HEK293T (cell line): ENCODE measurements around the gene TTLL11.

Source experiments
- CTCF ChIA-PET: fragments of 350-600 bp; formaldehyde crosslinking; extraction: SDS; loops from one replicate; lab custom pipeline; 2021; ENCODE audit warnings: antibody characterized with exemption, inconsistent platforms; lab: Yijun Ruan, JAX
- POLR2A ChIA-PET: fragments of 350-600 bp; formaldehyde crosslinking; extraction: SDS; loops from one replicate; lab custom pipeline; 2020; ENCODE audit warnings: antibody characterized with exemption, inconsistent platforms; lab: Yijun Ruan, JAX
- DNase-seq: peaks from one replicate; pipeline ENCODE4 v3.0.0; 2012; ENCODE audit warnings: mixed read lengths; ENCODE audit errors: extremely low spot score
- ARNT ChIP-seq: fragments of 450-650 bp; IDR thresholded peaks from 2 replicates; pipeline ENCODE4 v1.6.1; 2017; ENCODE audit warnings: mild to moderate bottlenecking
- BHLHE40 ChIP-seq: fragments of 450-650 bp; IDR thresholded peaks from 2 replicates; pipeline ENCODE4 v1.6.1; 2016; ENCODE audit warnings: mild to moderate bottlenecking, moderate library complexity, borderline replicate concordance
- CTBP1 ChIP-seq: fragments of 450-650 bp; IDR thresholded peaks from 2 replicates; pipeline ENCODE4 v1.6.1; 2016; ENCODE audit warnings: borderline replicate concordance
- ELF4 ChIP-seq: fragments of 450-650 bp; IDR thresholded peaks from 2 replicates; pipeline ENCODE4 v1.6.1; 2017; ENCODE audit warnings: antibody characterized with exemption
- FOXA1 ChIP-seq: fragments of 450-650 bp; IDR thresholded peaks from 2 replicates; pipeline ENCODE4 v1.6.1; 2016; ENCODE audit warnings: mild to moderate bottlenecking
- FOXK2 ChIP-seq: fragments of 450-650 bp; IDR thresholded peaks from 2 replicates; pipeline ENCODE4 v1.6.1; 2016; ENCODE audit warnings: mild to moderate bottlenecking
- FOXM1 ChIP-seq: fragments of 450-650 bp; IDR thresholded peaks from 2 replicates; pipeline ENCODE4 v1.6.1; 2017; ENCODE audit warnings: mild to moderate bottlenecking, borderline replicate concordance
- HDGF ChIP-seq: fragments of 450-650 bp; IDR thresholded peaks from 2 replicates; pipeline ENCODE4 v1.6.1; 2017; ENCODE audit warnings: antibody characterized with exemption, borderline replicate concordance
- L3MBTL2 ChIP-seq: fragments of 450-650 bp; conservative IDR thresholded peaks from 2 replicates; pipeline ENCODE4 v1.6.1; 2016; ENCODE audit warnings: mild to moderate bottlenecking
- LEF1 ChIP-seq: fragments of 450-650 bp; IDR thresholded peaks from 2 replicates; pipeline ENCODE4 v1.6.1; 2017; ENCODE audit warnings: mild to moderate bottlenecking, borderline replicate concordance
- NFRKB ChIP-seq: fragments of 450-650 bp; IDR thresholded peaks from 2 replicates; pipeline ENCODE4 v1.6.1; 2016; ENCODE audit warnings: mild to moderate bottlenecking, moderate library complexity
- SP1 ChIP-seq: fragments of 450-650 bp; IDR thresholded peaks from 2 replicates; pipeline ENCODE4 v1.6.1; 2017
- SUZ12 ChIP-seq: fragments of 450-650 bp; IDR thresholded peaks from 2 replicates; pipeline ENCODE4 v1.6.1; 2016; ENCODE audit warnings: mild to moderate bottlenecking
- TARDBP ChIP-seq: fragments of 450-650 bp; IDR thresholded peaks from 2 replicates; pipeline ENCODE4 v1.6.1; 2016
- ZNF384 ChIP-seq: fragments of 450-650 bp; IDR thresholded peaks from 2 replicates; pipeline ENCODE4 v1.6.1; 2016
- TF ChIP-seq, protein P1 (sequence below): fragments of 450-650 bp; IDR thresholded peaks from 2 replicates; pipeline ENCODE4 v1.6.1; 2016

Gene TTLL11

DNA sequence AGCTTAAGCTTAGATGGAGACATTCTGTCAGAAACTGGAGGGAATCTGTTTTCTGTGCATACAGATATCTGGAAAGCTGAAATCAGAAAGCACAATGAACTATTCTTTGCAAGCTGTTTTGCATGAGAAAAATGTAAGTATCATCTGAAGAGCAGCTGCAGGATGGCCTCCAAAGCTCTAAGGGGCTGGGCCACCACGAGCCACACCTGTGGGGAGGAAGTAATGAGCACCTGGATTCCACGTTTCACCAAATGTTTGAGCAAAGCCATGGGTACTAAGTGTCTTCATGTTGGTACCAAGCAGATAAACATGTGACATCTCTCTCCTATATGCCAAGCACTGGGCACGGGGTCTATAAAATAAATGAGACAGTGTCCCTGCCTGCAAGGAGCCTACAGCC lies 199.3 kb downstream of the TTLL11 start:
- ChIA-PET POLR2A (no interaction called here), CTCF (no interaction called here)
- no peak for DNase-seq
- TF ChIP-seq SUZ12 (no peak), FOXM1 (no peak), ARNT (no peak), SP1 (no peak), LEF1 (no peak), ELF4 (no peak), BHLHE40 (no peak), NFRKB (no peak), FOXK2 (no peak), CTBP1 (no peak), TARDBP (no peak), HDGF (no peak), L3MBTL2 (no peak)

GRCh38 chr9:121892706-121893105 lies 200.4 kb downstream of the TTLL11 start:
- ChIA-PET CTCF (no interaction called here), POLR2A (no interaction called here)
- no peak for DNase-seq
- TF ChIP-seq LEF1 (no peak), SP1 (no peak), FOXM1 (no peak), ZNF384 (no peak), CTBP1 (no peak), BHLHE40 (no peak), NFRKB (no peak), HDGF (no peak), TARDBP (no peak), ARNT (no peak), FOXK2 (no peak), FOXA1 (no peak), ELF4 (no peak), SUZ12 (no peak), L3MBTL2 (no peak)
- TF ChIP-seq, protein P1, sequence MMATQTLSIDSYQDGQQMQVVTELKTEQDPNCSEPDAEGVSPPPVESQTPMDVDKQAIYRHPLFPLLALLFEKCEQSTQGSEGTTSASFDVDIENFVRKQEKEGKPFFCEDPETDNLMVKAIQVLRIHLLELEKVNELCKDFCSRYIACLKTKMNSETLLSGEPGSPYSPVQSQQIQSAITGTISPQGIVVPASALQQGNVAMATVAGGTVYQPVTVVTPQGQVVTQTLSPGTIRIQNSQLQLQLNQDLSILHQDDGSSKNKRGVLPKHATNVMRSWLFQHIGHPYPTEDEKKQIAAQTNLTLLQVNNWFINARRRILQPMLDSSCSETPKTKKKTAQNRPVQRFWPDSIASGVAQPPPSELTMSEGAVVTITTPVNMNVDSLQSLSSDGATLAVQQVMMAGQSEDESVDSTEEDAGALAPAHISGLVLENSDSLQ = no peak

DNA sequence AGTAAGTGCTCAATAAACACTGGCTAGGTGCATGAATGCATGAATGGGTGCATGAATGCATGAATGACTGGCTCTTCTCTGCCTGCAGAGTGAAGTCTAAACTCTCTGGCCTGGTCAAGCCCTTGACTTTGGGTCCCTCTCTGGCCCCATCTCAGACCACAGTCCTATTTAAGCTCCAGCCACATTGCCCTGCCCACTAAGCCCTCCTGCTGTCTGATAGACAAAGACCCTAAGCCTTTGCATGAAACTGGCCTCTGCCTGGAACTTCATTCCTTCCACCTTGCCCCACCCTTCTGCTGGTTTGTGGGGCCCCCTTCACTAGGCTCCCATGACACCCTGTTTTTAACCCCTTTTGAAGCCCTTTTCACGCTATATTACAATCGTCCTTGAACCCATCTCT lies 202.4 kb downstream of the TTLL11 start:
- ChIA-PET CTCF (no interaction called here), POLR2A (no interaction called here)
- no peak for DNase-seq
- no peak for TF ChIP-seq TARDBP
- no peak for TF ChIP-seq SP1
- TF ChIP-seq SUZ12 = no peak
- no peak for TF ChIP-seq FOXA1

DNA sequence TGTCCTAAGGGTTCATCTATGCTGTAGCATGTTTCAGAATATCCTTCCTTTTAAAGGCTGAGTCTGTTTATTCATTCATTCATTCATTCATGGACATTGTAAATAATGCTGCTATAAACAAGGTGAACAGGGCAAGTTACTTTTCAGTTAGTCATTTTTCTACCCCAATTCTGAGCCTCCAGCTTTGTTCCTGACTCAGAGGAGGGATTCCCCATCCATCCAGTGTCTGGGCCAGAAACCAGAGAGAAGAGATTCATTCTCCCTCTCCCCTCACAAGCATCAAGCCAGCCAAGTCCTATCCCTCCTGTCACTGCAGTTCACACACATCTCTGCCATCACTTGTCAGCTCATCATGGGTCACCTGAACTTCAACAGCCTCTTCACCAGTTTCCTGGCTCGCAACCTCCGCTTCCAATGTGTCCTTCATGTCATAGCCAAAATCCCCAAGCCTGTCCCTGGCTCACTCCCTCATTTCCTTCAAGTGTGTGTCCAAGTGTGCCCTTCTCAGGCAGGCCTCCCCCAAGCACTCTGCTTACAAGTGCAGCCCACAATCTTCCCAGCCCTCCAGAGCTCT lies 203.0 kb downstream of the TTLL11 start:
- CTCF ChIA-PET = no interaction called here
- no peak for DNase-seq
- TF ChIP-seq FOXA1 = no peak
- TF ChIP-seq FOXK2 = no peak
- no peak for TF ChIP-seq NFRKB
- TF ChIP-seq ARNT = no peak
- no peak for TF ChIP-seq SUZ12
- no peak for TF ChIP-seq CTBP1
- no peak for TF ChIP-seq LEF1
- TF ChIP-seq SP1 = no peak
- TF ChIP-seq ZNF384 = no peak
- TF ChIP-seq, protein P1 = no peak
- TF ChIP-seq L3MBTL2 = no peak
- no peak for TF ChIP-seq TARDBP
- TF ChIP-seq HDGF = no peak
- no peak for TF ChIP-seq ELF4
- no peak for TF ChIP-seq FOXM1
- no peak for TF ChIP-seq BHLHE40
- POLR2A ChIA-PET = no interaction called here

GRCh38 chr9:121888438-121888775 lies 204.7 kb downstream of the TTLL11 start:
- TF ChIP-seq FOXM1 = no peak
- CTCF ChIA-PET = interaction anchor here (0.9 kb wide), 1 partner anchor 248 kb away, joined by 4 read pairs; no protein-coding TSS in a partner anchor
- no peak for DNase-seq
- POLR2A ChIA-PET = interaction anchor here (0.7 kb wide), 1 partner anchor 15 kb away, joined by 3 read pairs; no protein-coding TSS in a partner anchor

- ChIA-PET CTCF (interaction anchor here (0.9 to 1.3 kb wide), 3 partner anchors 20 to 247 kb away, joined by 3 to 4 read pairs (median 3); no protein-coding TSS in a partner anchor), POLR2A (interaction anchor here (0.7 kb wide), 1 partner anchor 15 kb away, joined by 3 read pairs; no protein-coding TSS in a partner anchor)
- TF ChIP-seq BHLHE40 (no peak), FOXK2 (no peak), ZNF384 (no peak), FOXA1 (no peak), TARDBP (no peak), FOXM1 (no peak), HDGF (no peak), L3MBTL2 (no peak), ARNT (no peak), CTBP1 (no peak), ELF4 (no peak), SP1 (no peak), SUZ12 (no peak), NFRKB (no peak), LEF1 (no peak)
- TF ChIP-seq, protein P1 = no peak
- no peak for DNase-seq
Observed at GRCh38 chr9:121887553-121888437, 205.3 kb downstream of the TTLL11 start.
